ENCODE results near the gene SLC40A1.

The SLC40A1 gene

GRCh38 chr2:189553504-189554088, 27.0 kb downstream of the SLC40A1 start:
- no peak for DNase-seq (ENCODE audit: low read depth)
- TF ChIP-seq POLR2A (IDR thresholded peaks at IDR 0.05; ENCODE audit: extremely low read depth, insufficient read length) (no peak), MAX (IDR thresholded peaks at IDR 0.05; ENCODE audit: low read depth, low read length) (no peak), MYC (IDR thresholded peaks at IDR 0.05; ENCODE audit: low read depth, low read length) (no peak), CTCF (IDR thresholded peaks at IDR 0.05; ENCODE audit: low read depth, low read length) (no peak)
- no peak overlapping the region for H3K4me3 ChIP-seq (ENCODE audit: low read depth, low read length)

- TF ChIP-seq CTCF (IDR thresholded peaks at IDR 0.05; ENCODE audit: low read depth, low read length) (no peak), POLR2A (IDR thresholded peaks at IDR 0.05; ENCODE audit: extremely low read depth, insufficient read length) (no peak), MYC (IDR thresholded peaks at IDR 0.05; ENCODE audit: low read depth, low read length) (no peak), MAX (IDR thresholded peaks at IDR 0.05; ENCODE audit: low read depth, low read length) (no peak)
- H3K4me3 ChIP-seq (ENCODE audit: low read depth, low read length) = no peak overlapping the region
- DNase-seq (ENCODE audit: low read depth) = no peak
These were observed 27.6 kb downstream of the SLC40A1 start for GRCh38 chr2:189552991-189553404.

- no peak overlapping the region for H3K4me3 ChIP-seq (ENCODE audit: low read depth, low read length)
- no peak for TF ChIP-seq MAX (IDR thresholded peaks at IDR 0.05; ENCODE audit: low read depth, low read length)
- TF ChIP-seq CTCF (IDR thresholded peaks at IDR 0.05; ENCODE audit: low read depth, low read length) = no peak
- TF ChIP-seq POLR2A (IDR thresholded peaks at IDR 0.05; ENCODE audit: extremely low read depth, insufficient read length) = no peak
- no peak for TF ChIP-seq MYC (IDR thresholded peaks at IDR 0.05; ENCODE audit: low read depth, low read length)
- no peak for DNase-seq (ENCODE audit: low read depth)
These were observed 28.1 kb downstream of the SLC40A1 start for GRCh38 chr2:189552334-189552990.

- DNase-seq (ENCODE audit: low read depth) = no peak
- TF ChIP-seq CTCF (IDR thresholded peaks at IDR 0.05; ENCODE audit: low read depth, low read length) (no peak), MYC (IDR thresholded peaks at IDR 0.05; ENCODE audit: low read depth, low read length) (no peak), MAX (IDR thresholded peaks at IDR 0.05; ENCODE audit: low read depth, low read length) (no peak), POLR2A (IDR thresholded peaks at IDR 0.05; ENCODE audit: extremely low read depth, insufficient read length) (no peak)
These were observed 28.8 kb downstream of the SLC40A1 start for GRCh38 chr2:189551808-189552207.

GRCh38 chr2:189549449-189549832, 31.1 kb downstream of the SLC40A1 start:
- TF ChIP-seq CTCF (IDR thresholded peaks at IDR 0.05; ENCODE audit: low read depth, low read length) = no peak
- no peak for TF ChIP-seq POLR2A (IDR thresholded peaks at IDR 0.05; ENCODE audit: extremely low read depth, insufficient read length)
- TF ChIP-seq MYC (IDR thresholded peaks at IDR 0.05; ENCODE audit: low read depth, low read length) = no peak
- no peak for TF ChIP-seq MAX (IDR thresholded peaks at IDR 0.05; ENCODE audit: low read depth, low read length)
- H3K4me3 ChIP-seq (ENCODE audit: low read depth, low read length) = no peak overlapping the region
- no peak for DNase-seq (ENCODE audit: low read depth)

More at GRCh38 chr2:189551808-189552207, 28.8 kb downstream of the SLC40A1 start:
- H3K4me3 ChIP-seq (ENCODE audit: low read depth, low read length) = no peak overlapping the region

Measured in NB4 (cell line).